Urinary bladder (tissue), 4 donors: ENCODE measurements around the gene IFNGR2. TPM values are rescaled to one million over a fixed set of nuclear protein-coding genes. Genes with fewer than 3 reads are reported as not detected.
A peak's percentile ranks its signal among the peaks of the same experiment; 100 is the strongest.
"Not testable (repeated sequence)": the region's sequence is repeated elsewhere in the genome, so short reads cannot be mapped to it uniquely, and the experiment has no call there.

Source experiments
- DNase-seq: peaks from one replicate; pipeline ENCODE4 v3.0.0-alpha.2; 2015; ENCODE audit errors: extremely low spot score
- H3K27ac ChIP-seq: one replicate; pipeline ENCODE4 v1.5.1; 2013; ENCODE audit warnings: low read depth, mild to moderate bottlenecking, moderate library complexity
- H3K36me3 ChIP-seq: one replicate; pipeline ENCODE4 v1.6.1; 2013; ENCODE audit warnings: mild to moderate bottlenecking, moderate library complexity; ENCODE audit not compliant: insufficient read depth
- H3K4me1 ChIP-seq: one replicate; pipeline ENCODE4 v1.6.1; 2013; ENCODE audit warnings: mild to moderate bottlenecking, moderate library complexity; ENCODE audit not compliant: insufficient read depth
- H3K4me3 ChIP-seq: one replicate; pipeline ENCODE4 v1.5.1; 2013; ENCODE audit warnings: low read depth, low read length
- WGBS: extraction: QIAGEN DNeasy Blood & Tissue Kit; methylation state at CpG from one replicate; pipeline ENCODE4 v1.1.7; 2013; 5-methylcytosine and 5-hydroxymethylcytosine counted together
- polyA plus RNA-seq: library from polyadenylated mRNA; stranded (reverse); fragments of 200-250 nt; gene quantifications from one replicate; pipeline ENCODE4 v1.2.3, GENCODE V29; 2013
- total RNA-seq: library from RNA; depleted of rRNA; stranded (reverse); fragments of >200 nt; gene quantifications from one replicate; pipeline ENCODE4 v1.2.3, GENCODE V29; 2014
- donor health status: healthy with polysubstance abuse.
- donor health status: healthy.

Gene IFNGR2
- total RNA-seq (71.9 TPM), polyA plus RNA-seq (64.8 TPM)

- no peaks in the 10 kb centered on the region for H3K36me3 ChIP-seq
- H3K4me3 ChIP-seq, result peak within 1 kb of the TSS; percentile 80
- peak within 1 kb of the TSS; percentile 93 for H3K27ac ChIP-seq
- no peaks in the 10 kb centered on the region for H3K4me1 ChIP-seq
- WGBS, result under 1% methylated on average over 89 of the region's 89 CpGs
- DNase-seq, result no peak
Measured at GRCh38 chr21:33403128-33403785, at the start of gene IFNGR2. Gene IFNGR2, plus strand, starts transcription at chr21:33403413. Its CDS starts 131 bp downstream, at chr21:33403544.

GRCh38 chr21:33355355-33355754 is 47.9 kb upstream of the IFNGR2 start:
- 89% methylated on average over 6 of the region's 6 CpGs for WGBS
- H3K4me1 ChIP-seq, result no peaks in the 10 kb centered on the region
- no peak overlapping the region for H3K4me3 ChIP-seq
- no peak overlapping the region for H3K27ac ChIP-seq
- no peaks in the 10 kb centered on the region for H3K36me3 ChIP-seq
- no peak for DNase-seq

- 89% methylated on average over 11 of the region's 11 CpGs for WGBS
Measured at GRCh38 chr21:33355996-33356395, 47.2 kb upstream of the IFNGR2 start.

GRCh38 chr21:33357177-33357576 is 46.0 kb upstream of the IFNGR2 start:
- Histone ChIP-seq H3K4me3 (no peak overlapping the region), H3K27ac (no peak overlapping the region), H3K36me3 (no peaks in the 10 kb centered on the region), H3K4me1 (peaks cover 3% of the 10 kb centered on the region)
- DNase-seq, result no peak
- 85% methylated on average over 8 of the region's 8 CpGs for WGBS

More at GRCh38 chr21:33355996-33356395, 47.2 kb upstream of the IFNGR2 start:
- Histone ChIP-seq H3K4me1 (peaks cover 3% of the 10 kb centered on the region), H3K36me3 (no peaks in the 10 kb centered on the region), H3K4me3 (no peak overlapping the region), H3K27ac (no peak overlapping the region)
- DNase-seq, result no peak

- Histone ChIP-seq H3K4me3 (no peak overlapping the region), H3K36me3 (no peaks in the 10 kb centered on the region), H3K27ac (no peak overlapping the region), H3K4me1 (peaks cover 3% of the 10 kb centered on the region)
- 80% methylated on average over 4 of the region's 4 CpGs for WGBS
- no peak for DNase-seq
Measured at GRCh38 chr21:33359446-33359845, 43.8 kb upstream of the IFNGR2 start.

GRCh38 chr21:33360281-33360680 is 42.9 kb upstream of the IFNGR2 start:
- H3K4me3 ChIP-seq, result no peak overlapping the region
- H3K36me3 ChIP-seq, result no peaks in the 10 kb centered on the region
- H3K27ac ChIP-seq, result no peak overlapping the region
- no peak for DNase-seq
- WGBS, result 59% methylated on average over 6 of the region's 6 CpGs
- peaks cover 3% of the 10 kb centered on the region for H3K4me1 ChIP-seq

GRCh38 chr21:33360881-33361602 is 42.2 kb upstream of the IFNGR2 start:
- Histone ChIP-seq H3K36me3 (no peaks in the 10 kb centered on the region), H3K4me3 (no peak overlapping the region), H3K4me1 (peaks cover 3% of the 10 kb centered on the region), H3K27ac (no peak overlapping the region)
- WGBS, result 28% methylated on average over 14 of the region's 14 CpGs
- DNase-seq, result no peak

GRCh38 chr21:33362044-33362555 is 41.1 kb upstream of the IFNGR2 start:
- no peaks in the 10 kb centered on the region for H3K36me3 ChIP-seq
- WGBS, result 40% methylated on average over 12 of the region's 12 CpGs
- H3K4me3 ChIP-seq, result no peak overlapping the region
- peaks cover 3% of the 10 kb centered on the region for H3K4me1 ChIP-seq
- no peak overlapping the region for H3K27ac ChIP-seq
- no peak for DNase-seq

- not testable (repeated sequence) for H3K27ac ChIP-seq, H3K4me1 ChIP-seq, H3K4me3 ChIP-seq, DNase-seq, H3K36me3 ChIP-seq
- 75% methylated on average over 10 of the region's 10 CpGs for WGBS
Measured at GRCh38 chr21:33363911-33364609, 39.2 kb upstream of the IFNGR2 start.

- 85% methylated on average over 5 of the region's 5 CpGs for WGBS
- Histone ChIP-seq H3K4me1 (peaks cover 3% of the 10 kb centered on the region), H3K27ac (no peak overlapping the region), H3K4me3 (no peak overlapping the region), H3K36me3 (no peaks in the 10 kb centered on the region)
- no peak for DNase-seq
Measured at GRCh38 chr21:33364830-33365229, 38.4 kb upstream of the IFNGR2 start.

- 89% methylated on average over 7 of the region's 7 CpGs for WGBS
Measured at GRCh38 chr21:33367309-33367973, 35.8 kb upstream of the IFNGR2 start.

GRCh38 chr21:33368124-33368523 is 35.1 kb upstream of the IFNGR2 start:
- Histone ChIP-seq H3K27ac (no peak overlapping the region), H3K4me3 (no peak overlapping the region), H3K36me3 (no peaks in the 10 kb centered on the region), H3K4me1 (no peaks in the 10 kb centered on the region)
- DNase-seq, result no peak
- WGBS, result 80% methylated on average over 4 of the region's 4 CpGs

More at GRCh38 chr21:33367309-33367973, 35.8 kb upstream of the IFNGR2 start:
- no peak for DNase-seq
- no peak overlapping the region for H3K4me3 ChIP-seq
- H3K4me1 ChIP-seq, result no peaks in the 10 kb centered on the region
- H3K27ac ChIP-seq, result no peak overlapping the region
- no peaks in the 10 kb centered on the region for H3K36me3 ChIP-seq

GRCh38 chr21:33368576-33368975 is 34.6 kb upstream of the IFNGR2 start:
- 88% methylated on average over 3 of the region's 3 CpGs for WGBS
- no peak overlapping the region for H3K4me3 ChIP-seq
- DNase-seq, result no peak
- no peaks in the 10 kb centered on the region for H3K36me3 ChIP-seq
- H3K4me1 ChIP-seq, result no peaks in the 10 kb centered on the region
- no peak overlapping the region for H3K27ac ChIP-seq
